Testis (tissue), 3 donors: ENCODE measurements around the gene CD200R1. TPM values are rescaled to one million over a fixed set of nuclear protein-coding genes. Genes with fewer than 3 reads are reported as not detected.

Experiments
- DNase-seq: peaks from one replicate; pipeline ENCODE4 v3.0.0-alpha.2; 2019
- H3K27ac ChIP-seq, 2 donors: fragments of 200-600 bp; sonication (generic); one replicate each; pipeline ENCODE4 v1.5.1; 2019
- H3K27me3 ChIP-seq: fragments of 200-600 bp; sonication (generic); one replicate; pipeline ENCODE4 v1.5.1; 2019
- H3K36me3 ChIP-seq: fragments of 200-600 bp; sonication (generic); one replicate; pipeline ENCODE4 v1.5.1; 2017; ENCODE audit warnings: low read depth; ENCODE audit errors: missing control alignments
- H3K4me1 ChIP-seq: fragments of 200-600 bp; sonication (generic); one replicate; pipeline ENCODE4 v1.5.1; 2019
- H3K4me3 ChIP-seq, 2 donors: fragments of 200-600 bp; sonication (generic); one replicate each; pipeline ENCODE4 v1.5.1; 2017 to 2019
- H3K9me3 ChIP-seq: fragments of 200-600 bp; sonication (generic); one replicate; pipeline ENCODE4 v1.5.1; 2017
- POLR2A ChIP-seq: fragments of 450-650 bp; IDR thresholded peaks from one replicate; pipeline ENCODE4 v1.6.1; 2017; ENCODE audit warnings: antibody characterized with exemption, mild to moderate bottlenecking, moderate library complexity
- WGBS, 2 donors: methylation state at CpG; one replicate each; pipeline ENCODE4 v1.1.5; 2018; 5-methylcytosine and 5-hydroxymethylcytosine counted together
- intact Hi-C: fragments of 100-400 bp; cut with DNase I; formaldehyde crosslinking; loops from one replicate; pipeline ENCODE4 v1.15.1; 2023; ENCODE audit warnings: low total_unique reads
- polyA plus RNA-seq: library from polyadenylated mRNA; stranded (reverse); fragments of 350-450 nt; fragmentation: Illumina TruSeq; extraction: RNeasy Lipid Tissue Mini Kit (QIAGEN cat#74804); gene quantifications from one replicate; pipeline ENCODE4 v1.2.3, GENCODE V29; 2014; ENCODE audit warnings: low read depth, low replicate concordance; ENCODE audit not compliant: insufficient read depth
- total RNA-seq, 2 donors: library from RNA; depleted of rRNA; stranded (reverse); fragments of >200 nt; gene quantifications; one replicate each; pipeline ENCODE4 v1.2.3, GENCODE V29; 2016
- TF ChIP-seq, protein P1 (sequence below), 3 experiments: fragments of 450-650 bp in 2 of 3; fragments of 200-600 bp in 1 of 3; sonication (generic) in 1 of 3; IDR thresholded peaks; one replicate each; pipeline ENCODE4 v1.5.1; 2016 to 2019; ENCODE audit warnings: antibody characterized with exemption in 3 of 3, mild to moderate bottlenecking in 2 of 3, moderate library complexity in 1 of 3

CD200R1 gene
- total and polyA plus RNA-seq, 3 donors from 2014 or later: 1.3 to 1.7 (median 1.5) TPM

DNA sequence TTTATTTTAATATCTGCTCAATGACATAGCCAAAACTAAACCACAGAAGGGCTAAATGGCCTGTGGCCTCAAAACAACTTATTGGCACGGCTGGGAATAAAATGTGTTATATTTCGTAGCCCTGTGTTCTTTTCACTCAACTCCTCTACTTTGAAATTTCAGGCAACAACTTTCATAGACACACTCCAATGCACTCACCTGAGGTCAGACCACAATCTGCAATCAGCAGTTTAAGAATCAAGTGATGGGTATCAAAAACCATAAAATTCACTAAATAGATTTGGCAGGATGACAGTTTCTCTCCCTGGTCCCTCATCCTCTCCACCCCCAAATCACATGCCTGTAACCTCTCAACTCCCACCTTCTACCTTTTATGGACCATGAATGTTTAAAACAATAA lies 2.0 kb upstream of the CD200R1 start:
- 87 to 88% methylated on average over 2 of the region's 2 CpGs for WGBS, 2 donors
- intact Hi-C loops: no loop called here

DNA sequence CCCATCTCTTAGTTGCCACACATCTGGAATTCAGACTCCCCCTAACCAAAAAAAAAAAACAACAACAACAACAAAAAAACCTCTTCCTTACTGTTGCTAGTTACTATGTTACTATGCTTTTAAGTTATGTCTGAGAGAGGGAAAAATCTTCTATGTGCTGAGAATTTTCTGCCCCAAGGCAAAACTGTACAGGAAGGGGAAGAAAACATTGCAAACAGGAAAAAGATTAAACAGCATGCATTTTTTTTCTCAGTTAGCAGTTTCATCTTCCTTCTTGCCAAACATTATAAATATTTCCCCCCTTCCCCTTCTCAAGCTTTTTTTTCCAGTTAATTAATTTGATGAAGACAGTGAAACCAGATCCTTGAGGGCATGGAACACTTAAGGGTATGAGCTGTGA lies 1.1 kb upstream of the CD200R1 start:
- no peaks in the 10 kb centered on the region for H3K4me1 ChIP-seq
- H3K36me3 ChIP-seq: no peaks in the 10 kb centered on the region
- H3K27me3 ChIP-seq: no peaks in the 10 kb centered on the region
- no peak for DNase-seq
- intact Hi-C loops: no loop called here
- no peak overlapping the region for H3K4me3 ChIP-seq
- no peak overlapping the region for H3K27ac ChIP-seq
- no peaks in the 10 kb centered on the region for H3K9me3 ChIP-seq
- TF ChIP-seq POLR2A: no peak
- TF ChIP-seq, protein P1, sequence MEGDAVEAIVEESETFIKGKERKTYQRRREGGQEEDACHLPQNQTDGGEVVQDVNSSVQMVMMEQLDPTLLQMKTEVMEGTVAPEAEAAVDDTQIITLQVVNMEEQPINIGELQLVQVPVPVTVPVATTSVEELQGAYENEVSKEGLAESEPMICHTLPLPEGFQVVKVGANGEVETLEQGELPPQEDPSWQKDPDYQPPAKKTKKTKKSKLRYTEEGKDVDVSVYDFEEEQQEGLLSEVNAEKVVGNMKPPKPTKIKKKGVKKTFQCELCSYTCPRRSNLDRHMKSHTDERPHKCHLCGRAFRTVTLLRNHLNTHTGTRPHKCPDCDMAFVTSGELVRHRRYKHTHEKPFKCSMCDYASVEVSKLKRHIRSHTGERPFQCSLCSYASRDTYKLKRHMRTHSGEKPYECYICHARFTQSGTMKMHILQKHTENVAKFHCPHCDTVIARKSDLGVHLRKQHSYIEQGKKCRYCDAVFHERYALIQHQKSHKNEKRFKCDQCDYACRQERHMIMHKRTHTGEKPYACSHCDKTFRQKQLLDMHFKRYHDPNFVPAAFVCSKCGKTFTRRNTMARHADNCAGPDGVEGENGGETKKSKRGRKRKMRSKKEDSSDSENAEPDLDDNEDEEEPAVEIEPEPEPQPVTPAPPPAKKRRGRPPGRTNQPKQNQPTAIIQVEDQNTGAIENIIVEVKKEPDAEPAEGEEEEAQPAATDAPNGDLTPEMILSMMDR (IDR thresholded peaks at IDR 0.05): no peak

More for the DNA sequence above, 2.0 kb upstream of the CD200R1 start:
- no peak overlapping the region for H3K4me3 ChIP-seq
- H3K27ac ChIP-seq: no peak overlapping the region
- DNase-seq: no peak
- no peak for TF ChIP-seq POLR2A
- TF ChIP-seq, protein P1 (IDR thresholded peaks at IDR 0.05): no peak
- H3K4me1 ChIP-seq: no peaks in the 10 kb centered on the region
- H3K27me3 ChIP-seq: no peaks in the 10 kb centered on the region
- no peaks in the 10 kb centered on the region for H3K9me3 ChIP-seq
- H3K36me3 ChIP-seq: no peaks in the 10 kb centered on the region

DNA sequence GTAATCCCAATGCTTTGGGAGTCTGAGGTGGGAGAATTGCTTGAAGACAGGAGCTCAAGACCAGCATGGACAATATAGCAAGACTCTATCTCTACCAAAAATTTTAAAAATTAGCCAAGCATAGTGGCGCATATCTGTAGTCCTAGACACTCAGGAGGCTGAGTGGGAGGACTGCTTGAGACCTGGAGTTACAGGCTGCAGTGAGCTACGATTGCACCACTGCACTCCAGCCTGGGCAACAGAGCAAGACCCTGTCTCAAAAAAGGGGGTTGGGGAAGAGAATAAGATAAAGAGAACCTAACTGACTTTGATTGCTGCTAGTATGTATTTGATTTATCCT lies 755 bp downstream of the CD200R1 start:
- Histone ChIP-seq H3K36me3 (no peaks in the 10 kb centered on the region), H3K9me3 (no peaks in the 10 kb centered on the region), H3K27me3 (no peaks in the 10 kb centered on the region), H3K4me1 (no peaks in the 10 kb centered on the region), H3K27ac (no peak overlapping the region), H3K4me3 (no peak overlapping the region)
- no peak for TF ChIP-seq POLR2A
- TF ChIP-seq, protein P1 (IDR thresholded peaks at IDR 0.05): no peak
- DNase-seq: no peak
- intact Hi-C loops: no loop called here
- WGBS, 2 donors: 64 to 85% methylated on average over 2 of the region's 2 CpGs

DNA sequence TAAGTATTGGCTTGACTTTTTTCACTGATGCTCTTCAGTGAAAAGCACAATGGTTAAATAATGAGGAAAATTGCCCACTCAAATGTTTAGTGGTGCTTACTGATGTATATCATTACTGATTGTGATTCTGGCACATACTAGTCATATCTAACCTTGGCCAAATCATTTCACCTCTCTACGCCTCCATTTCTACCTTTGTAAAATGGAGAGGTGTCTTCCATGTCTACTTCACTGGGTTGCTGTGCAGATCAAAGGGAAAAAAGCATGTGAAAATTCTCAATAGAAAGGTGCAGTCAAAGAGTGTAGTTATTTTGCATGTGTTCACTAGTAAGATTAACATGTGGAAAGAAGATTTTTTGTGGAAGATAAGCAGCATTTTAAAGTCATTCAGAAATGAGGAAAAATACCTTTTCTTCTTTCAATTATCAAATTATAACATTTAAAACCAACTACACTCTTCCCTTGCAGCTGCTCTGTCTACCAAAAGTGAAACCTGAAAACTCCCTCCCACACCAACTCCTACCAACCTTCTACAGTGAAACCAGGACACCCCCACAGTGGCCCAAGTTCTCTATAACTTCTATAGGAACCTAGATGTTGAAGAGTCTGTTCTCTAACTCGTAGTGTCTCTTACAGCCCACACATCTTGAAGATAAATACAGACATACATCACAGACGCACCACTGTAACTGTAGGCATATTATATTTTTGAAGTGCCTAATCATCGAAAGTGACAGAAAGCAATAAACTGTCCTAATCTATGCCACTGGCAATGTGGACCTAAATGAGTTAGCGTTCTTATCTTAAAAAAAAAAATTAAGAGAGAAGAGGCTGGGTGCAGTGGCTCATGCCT lies 1.4 kb downstream of the CD200R1 start:
- no peak overlapping the region for H3K4me3 ChIP-seq
- intact Hi-C loops: no loop called here

More for the DNA sequence above, 1.4 kb downstream of the CD200R1 start:
- H3K27ac ChIP-seq: no peak overlapping the region
- TF ChIP-seq, protein P1 (IDR thresholded peaks at IDR 0.05): no peak
- TF ChIP-seq POLR2A: no peak
- H3K36me3 ChIP-seq: no peaks in the 10 kb centered on the region
- H3K9me3 ChIP-seq: no peaks in the 10 kb centered on the region
- H3K27me3 ChIP-seq: no peaks in the 10 kb centered on the region
- WGBS, 2 donors: 50 to 60% methylated on average over 5 of the region's 5 CpGs
- no peak for DNase-seq
- no peaks in the 10 kb centered on the region for H3K4me1 ChIP-seq
